Ishikawa (cell line): ENCODE data around the gene EPB41L4B.

ENCODE experiments used
- CEBPB ChIP-seq: IDR thresholded peaks from 2 replicates; pipeline ENCODE4 v1.6.1; 2012
- CREB1 ChIP-seq: IDR thresholded peaks from 2 replicates; pipeline ENCODE4 v1.6.1; 2012; ENCODE audit warnings: low read depth
- EGR1 ChIP-seq: IDR thresholded peaks from 2 replicates; pipeline ENCODE4 v1.6.1; 2012
- EP300 ChIP-seq: IDR thresholded peaks from 2 replicates; pipeline ENCODE4 v1.6.1; 2012; ENCODE audit warnings: borderline replicate concordance
- FOXM1 ChIP-seq: IDR thresholded peaks from 2 replicates; pipeline ENCODE4 v1.6.1; 2012; ENCODE audit warnings: low read depth, borderline replicate concordance
- MAX ChIP-seq: IDR thresholded peaks from 2 replicates; pipeline ENCODE4 v1.6.1; 2012
- NFIC ChIP-seq: IDR thresholded peaks from 2 replicates; pipeline ENCODE4 v1.6.1; 2012
- RAD21 ChIP-seq: IDR thresholded peaks from 2 replicates; pipeline ENCODE4 v1.6.1; 2012; ENCODE audit warnings: low read depth
- REST ChIP-seq: IDR thresholded peaks from 2 replicates; pipeline ENCODE4 v1.6.1; 2012; ENCODE audit warnings: low read depth, mild to moderate bottlenecking
- TAF1 ChIP-seq: IDR thresholded peaks from 2 replicates; pipeline ENCODE4 v1.6.1; 2012; ENCODE audit warnings: low read depth, mild to moderate bottlenecking
- TCF12 ChIP-seq: IDR thresholded peaks from 2 replicates; pipeline ENCODE4 v1.6.1; 2012; ENCODE audit warnings: low read depth
- TEAD4 ChIP-seq: IDR thresholded peaks from 2 replicates; pipeline ENCODE4 v1.6.1; 2012
- USF1 ChIP-seq: IDR thresholded peaks from 2 replicates; pipeline ENCODE4 v1.6.1; 2012
- YY1 ChIP-seq: IDR thresholded peaks from 2 replicates; pipeline ENCODE4 v1.6.1; 2012; ENCODE audit warnings: low read depth
- ZBTB7A ChIP-seq: IDR thresholded peaks from 2 replicates; pipeline ENCODE4 v1.6.1; 2012; ENCODE audit warnings: low read depth

EPB41L4B gene

GRCh38 chr9:109249615-109250014, 71.2 kb downstream of the EPB41L4B start:
- no peak for TF ChIP-seq NFIC
- no peak for TF ChIP-seq YY1
- no peak for TF ChIP-seq EP300
- no peak for TF ChIP-seq TCF12
- no peak for TF ChIP-seq CREB1
- TF ChIP-seq RAD21, result no peak
- no peak for TF ChIP-seq TAF1
- no peak for TF ChIP-seq EGR1
- no peak for TF ChIP-seq USF1
- no peak for TF ChIP-seq REST
- TF ChIP-seq MAX, result no peak
- no peak for TF ChIP-seq CEBPB
- TF ChIP-seq FOXM1, result no peak
- no peak for TF ChIP-seq TEAD4
- TF ChIP-seq ZBTB7A, result no peak

GRCh38 chr9:109248133-109248581, 72.7 kb downstream of the EPB41L4B start:
- TF ChIP-seq EP300, result no peak
- TF ChIP-seq RAD21, result no peak
- TF ChIP-seq NFIC, result no peak
- no peak for TF ChIP-seq MAX
- no peak for TF ChIP-seq REST
- TF ChIP-seq TEAD4, result no peak
- no peak for TF ChIP-seq FOXM1
- TF ChIP-seq USF1, result no peak

GRCh38 chr9:109247228-109247627, 73.6 kb downstream of the EPB41L4B start:
- TF ChIP-seq YY1 (no peak), EGR1 (no peak), NFIC (no peak), TCF12 (no peak), USF1 (no peak), ZBTB7A (no peak), EP300 (no peak), RAD21 (no peak), TAF1 (no peak), FOXM1 (no peak)

- no peak for TF ChIP-seq TCF12
- TF ChIP-seq REST, result no peak
- TF ChIP-seq TAF1, result no peak
- no peak for TF ChIP-seq ZBTB7A
- TF ChIP-seq RAD21, result no peak
- TF ChIP-seq MAX, result no peak
- no peak for TF ChIP-seq EGR1
- TF ChIP-seq FOXM1, result no peak
- no peak for TF ChIP-seq YY1
- TF ChIP-seq EP300, result no peak
- TF ChIP-seq CEBPB, result no peak
- no peak for TF ChIP-seq NFIC
- TF ChIP-seq USF1, result no peak
- TF ChIP-seq TEAD4, result no peak
- no peak for TF ChIP-seq CREB1
These were observed 74.3 kb downstream of the EPB41L4B start for GRCh38 chr9:109246533-109246932.
